Parathyroid adenoma (tissue), 2 donors: ENCODE measurements around the gene POLR3E.

Source experiments
- H2AFZ ChIP-seq: fragments of 300-600 bp; sonication (generic); one replicate; pipeline ENCODE4 v1.7.0; 2017; ENCODE audit warnings: antibody characterized with exemption, mild to moderate bottlenecking
- H3K27ac ChIP-seq: fragments of 300-600 bp; sonication (generic); one replicate; pipeline ENCODE4 v1.7.0; 2017
- H3K27me3 ChIP-seq: fragments of 300-600 bp; sonication (generic); one replicate; pipeline ENCODE4 v1.7.0; 2017; ENCODE audit warnings: low read length; ENCODE audit not compliant: control insufficient read depth, insufficient read depth
- H3K36me3 ChIP-seq: fragments of 300-600 bp; sonication (generic); one replicate; pipeline ENCODE4 v1.7.0; 2017; ENCODE audit warnings: low read length; ENCODE audit not compliant: control insufficient read depth, insufficient read depth
- H3K4me1 ChIP-seq: fragments of 300-600 bp; sonication (generic); one replicate; pipeline ENCODE4 v1.7.0; 2017; ENCODE audit warnings: control low read depth
- H3K4me2 ChIP-seq: fragments of 300-600 bp; sonication (generic); one replicate; pipeline ENCODE4 v1.7.0; 2017; ENCODE audit warnings: low read length
- H3K4me3 ChIP-seq: fragments of 300-600 bp; sonication (generic); one replicate; pipeline ENCODE4 v1.7.0; 2017; ENCODE audit warnings: low read depth, low read length
- H3K79me2 ChIP-seq: fragments of 300-600 bp; sonication (generic); one replicate; pipeline ENCODE4 v1.7.0; 2017; ENCODE audit warnings: control low read depth
- H3K9ac ChIP-seq: fragments of 300-600 bp; sonication (generic); one replicate; pipeline ENCODE4 v1.7.0; 2017; ENCODE audit warnings: mild to moderate bottlenecking
- H3K9me3 ChIP-seq: fragments of 300-600 bp; sonication (generic); one replicate; pipeline ENCODE4 v1.7.0; 2017; ENCODE audit warnings: low read length; ENCODE audit not compliant: control insufficient read depth
- TF ChIP-seq, protein P1 (sequence below): fragments of 300-600 bp; sonication (generic); IDR thresholded peaks from one replicate; pipeline ENCODE4 v1.7.0; 2017; ENCODE audit warnings: antibody characterized with exemption, mild to moderate bottlenecking
- donor health status: primary hyperparathyroidism.

The POLR3E gene

GRCh38 chr16:22297114-22297870 lies at the start of gene POLR3E:
Gene POLR3E, plus strand, starts transcription at chr16:22297409. Its CDS starts 5,560 bp downstream, at chr16:22302969.
- H3K4me1 ChIP-seq = peaks cover 4% of the 10 kb centered on the region
- H3K36me3 ChIP-seq = no peaks in the 10 kb centered on the region
- peak within 1 kb of the TSS; percentile 79 for H3K27ac ChIP-seq
- peak within 1 kb of the TSS; percentile 32 for H3K9ac ChIP-seq
- TF ChIP-seq, protein P1, sequence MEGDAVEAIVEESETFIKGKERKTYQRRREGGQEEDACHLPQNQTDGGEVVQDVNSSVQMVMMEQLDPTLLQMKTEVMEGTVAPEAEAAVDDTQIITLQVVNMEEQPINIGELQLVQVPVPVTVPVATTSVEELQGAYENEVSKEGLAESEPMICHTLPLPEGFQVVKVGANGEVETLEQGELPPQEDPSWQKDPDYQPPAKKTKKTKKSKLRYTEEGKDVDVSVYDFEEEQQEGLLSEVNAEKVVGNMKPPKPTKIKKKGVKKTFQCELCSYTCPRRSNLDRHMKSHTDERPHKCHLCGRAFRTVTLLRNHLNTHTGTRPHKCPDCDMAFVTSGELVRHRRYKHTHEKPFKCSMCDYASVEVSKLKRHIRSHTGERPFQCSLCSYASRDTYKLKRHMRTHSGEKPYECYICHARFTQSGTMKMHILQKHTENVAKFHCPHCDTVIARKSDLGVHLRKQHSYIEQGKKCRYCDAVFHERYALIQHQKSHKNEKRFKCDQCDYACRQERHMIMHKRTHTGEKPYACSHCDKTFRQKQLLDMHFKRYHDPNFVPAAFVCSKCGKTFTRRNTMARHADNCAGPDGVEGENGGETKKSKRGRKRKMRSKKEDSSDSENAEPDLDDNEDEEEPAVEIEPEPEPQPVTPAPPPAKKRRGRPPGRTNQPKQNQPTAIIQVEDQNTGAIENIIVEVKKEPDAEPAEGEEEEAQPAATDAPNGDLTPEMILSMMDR = peak; percentile 97
- peak within 1 kb of the TSS; percentile 79 for H2AFZ ChIP-seq
- H3K79me2 ChIP-seq = peaks cover 16% of the 10 kb centered on the region
- peak within 1 kb of the TSS; percentile 77 for H3K4me2 ChIP-seq
- H3K9me3 ChIP-seq = no peaks in the 10 kb centered on the region
- H3K27me3 ChIP-seq = no peaks in the 10 kb centered on the region
- peak within 1 kb of the TSS; percentile 68 for H3K4me3 ChIP-seq

GRCh38 chr16:22250522-22250921 lies 46.7 kb upstream of the POLR3E start:
- no peaks in the 10 kb centered on the region for H3K4me1 ChIP-seq
- TF ChIP-seq, protein P1 = no peak
- H3K27me3 ChIP-seq = no peaks in the 10 kb centered on the region
- H3K4me2 ChIP-seq = no peak overlapping the region
- H3K9me3 ChIP-seq = no peaks in the 10 kb centered on the region
- no peaks in the 10 kb centered on the region for H3K79me2 ChIP-seq
- no peak overlapping the region for H3K4me3 ChIP-seq
- no peak overlapping the region for H3K27ac ChIP-seq
- no peak overlapping the region for H2AFZ ChIP-seq
- H3K36me3 ChIP-seq = no peaks in the 10 kb centered on the region
- H3K9ac ChIP-seq = no peak overlapping the region

- Histone ChIP-seq H3K4me1 (no peaks in the 10 kb centered on the region), H3K79me2 (no peaks in the 10 kb centered on the region), H3K4me3 (no peak overlapping the region), H3K9ac (no peak overlapping the region), H3K27me3 (no peaks in the 10 kb centered on the region), H3K4me2 (no peak overlapping the region), H3K36me3 (no peaks in the 10 kb centered on the region), H3K27ac (no peak overlapping the region), H3K9me3 (no peaks in the 10 kb centered on the region), H2AFZ (no peak overlapping the region)
- TF ChIP-seq, protein P1 = no peak
Measured at GRCh38 chr16:22252317-22252716, 44.9 kb upstream of the POLR3E start.

GRCh38 chr16:22253272-22253671 lies 43.9 kb upstream of the POLR3E start:
- Histone ChIP-seq H3K4me1 (no peaks in the 10 kb centered on the region), H2AFZ (no peak overlapping the region), H3K27ac (no peak overlapping the region), H3K9me3 (no peaks in the 10 kb centered on the region), H3K36me3 (no peaks in the 10 kb centered on the region), H3K4me3 (no peak overlapping the region), H3K9ac (no peak overlapping the region), H3K27me3 (no peaks in the 10 kb centered on the region), H3K79me2 (no peaks in the 10 kb centered on the region), H3K4me2 (no peak overlapping the region)
- TF ChIP-seq, protein P1 = no peak

DNA sequence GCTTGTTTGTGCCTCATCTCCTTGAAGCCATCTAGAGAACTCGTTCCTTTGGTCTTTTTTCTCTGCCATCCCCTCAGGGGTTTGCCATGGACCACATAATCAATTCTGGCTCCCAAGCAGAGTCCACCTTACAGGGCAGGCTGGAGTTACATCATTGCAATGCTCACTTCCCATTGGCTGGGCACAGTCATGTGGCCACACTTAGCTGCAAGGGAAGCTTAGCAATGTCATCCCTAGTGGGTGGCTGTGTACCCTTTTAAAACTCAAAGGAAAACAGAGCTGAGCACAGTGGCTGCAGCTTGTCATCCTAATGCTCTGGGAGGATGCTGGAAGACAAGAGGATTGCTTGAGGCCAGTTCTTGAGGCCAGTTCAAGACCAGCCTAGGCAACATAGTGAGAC lies 41.9 kb upstream of the POLR3E start:
- no peak overlapping the region for H3K4me3 ChIP-seq
- no peaks in the 10 kb centered on the region for H3K79me2 ChIP-seq
- TF ChIP-seq, protein P1 = no peak
- no peaks in the 10 kb centered on the region for H3K27me3 ChIP-seq
- H3K36me3 ChIP-seq = no peaks in the 10 kb centered on the region
- no peaks in the 10 kb centered on the region for H3K4me1 ChIP-seq
- H2AFZ ChIP-seq = no peak overlapping the region
- no peak overlapping the region for H3K9ac ChIP-seq
- no peak overlapping the region for H3K4me2 ChIP-seq
- H3K27ac ChIP-seq = no peak overlapping the region
- no peaks in the 10 kb centered on the region for H3K9me3 ChIP-seq
